ENCODE measurements around the gene INHBE. TPM values are rescaled to one million over a fixed set of nuclear protein-coding genes. Genes with fewer than 3 reads are reported as not detected.
"Not testable (repeated sequence)": the region's sequence is repeated elsewhere in the genome, so short reads cannot be mapped to it uniquely, and the experiment has no call there.

Gene INHBE
- total RNA-seq, 1 donor from 2014 or later, result 0.10 TPM

GRCh38 chr12:57476162-57476992 lies 21.3 kb downstream of the INHBE start:
- DNase-seq, result no peak

- no peak for DNase-seq
Observed at GRCh38 chr12:57476993-57477709, 22.0 kb downstream of the INHBE start.

GRCh38 chr12:57477710-57478681 lies 22.9 kb downstream of the INHBE start:
- no peak for DNase-seq

GRCh38 chr12:57479043-57479375 lies 23.9 kb downstream of the INHBE start:
- no peak for DNase-seq

GRCh38 chr12:57479376-57480115 lies 24.4 kb downstream of the INHBE start, which contains the start of gene ARHGAP9:
TSS of gene ARHGAP9 (minus strand) at chr12:57479866. CDS start at chr12:57479406, 460 bp downstream.
- DNase-seq, result no peak

GRCh38 chr12:57481671-57482070 lies 26.6 kb downstream of the INHBE start:
- no peak for DNase-seq

- no peak for DNase-seq
Observed at GRCh38 chr12:57483466-57483865, 28.4 kb downstream of the INHBE start.

- no peak for DNase-seq
Observed at GRCh38 chr12:57485695-57486094, 30.6 kb downstream of the INHBE start.

- no peak for DNase-seq
Observed at GRCh38 chr12:57487055-57487596, 32.0 kb downstream of the INHBE start.

GRCh38 chr12:57487597-57488401 lies 32.7 kb downstream of the INHBE start, which contains the start of gene MARS1:
TSS of gene MARS1 (plus strand) at chr12:57488068. CDS start at chr12:57488091, 23 bp downstream.
- DNase-seq, result peak; percentile 96

GRCh38 chr12:57488402-57489156 lies 33.5 kb downstream of the INHBE start:
- no peak for DNase-seq

- DNase-seq, result no peak
Observed at GRCh38 chr12:57489157-57489641, 34.1 kb downstream of the INHBE start.

- DNase-seq, result no peak
Observed at GRCh38 chr12:57490126-57490525, 35.0 kb downstream of the INHBE start.

GRCh38 chr12:57491393-57492280 lies 36.5 kb downstream of the INHBE start:
- no peak for DNase-seq

GRCh38 chr12:57495051-57495701 lies 40.1 kb downstream of the INHBE start:
- not testable (repeated sequence) for DNase-seq

GRCh38 chr12:57496822-57497221 lies 41.7 kb downstream of the INHBE start:
- DNase-seq, result no peak

- DNase-seq, result no peak
Observed at GRCh38 chr12:57497223-57498131, 42.4 kb downstream of the INHBE start.
